Thyroid gland (tissue), 4 donors: ENCODE measurements around the gene UPP1.

ENCODE experiments used
- CTCF ChIP-seq, 6 experiments: fragments of 200-600 bp in 3 of 6; fragments of 450-650 bp in 3 of 6; sonication (generic) in 3 of 6; IDR thresholded peaks; one replicate each; pipeline ENCODE4 v1.5.1; 2016 to 2019; ENCODE audit warnings: antibody characterized with exemption in 6 of 6, mild to moderate bottlenecking in 2 of 6, inconsistent platforms in 1 of 6, moderate library complexity in 1 of 6
- POLR2A ChIP-seq, 2 donors: fragments of 450-650 bp; IDR thresholded peaks; one replicate each; pipeline ENCODE4 v1.6.1; 2017; ENCODE audit warnings: antibody characterized with exemption in 2 of 2, mild to moderate bottlenecking in 2 of 2, moderate library complexity in 1 of 2

- no peak for TF ChIP-seq CTCF (IDR thresholded peaks at IDR 0.05)
- no peak for TF ChIP-seq POLR2A (IDR thresholded peaks at IDR 0.05)
Observed at GRCh38 chr7:48114589-48114988, 25.5 kb downstream of the UPP1 start.
